ENCODE measurements around the gene LSM2. TPM values are rescaled to one million over a fixed set of nuclear protein-coding genes. Genes with fewer than 3 reads are reported as not detected.
"Not testable (repeated sequence)": the region's sequence is repeated elsewhere in the genome, so short reads cannot be mapped to it uniquely, and the experiment has no call there.

The LSM2 gene
- 16.6 and 46.9 TPM in 2 replicates for total RNA-seq

DNA sequence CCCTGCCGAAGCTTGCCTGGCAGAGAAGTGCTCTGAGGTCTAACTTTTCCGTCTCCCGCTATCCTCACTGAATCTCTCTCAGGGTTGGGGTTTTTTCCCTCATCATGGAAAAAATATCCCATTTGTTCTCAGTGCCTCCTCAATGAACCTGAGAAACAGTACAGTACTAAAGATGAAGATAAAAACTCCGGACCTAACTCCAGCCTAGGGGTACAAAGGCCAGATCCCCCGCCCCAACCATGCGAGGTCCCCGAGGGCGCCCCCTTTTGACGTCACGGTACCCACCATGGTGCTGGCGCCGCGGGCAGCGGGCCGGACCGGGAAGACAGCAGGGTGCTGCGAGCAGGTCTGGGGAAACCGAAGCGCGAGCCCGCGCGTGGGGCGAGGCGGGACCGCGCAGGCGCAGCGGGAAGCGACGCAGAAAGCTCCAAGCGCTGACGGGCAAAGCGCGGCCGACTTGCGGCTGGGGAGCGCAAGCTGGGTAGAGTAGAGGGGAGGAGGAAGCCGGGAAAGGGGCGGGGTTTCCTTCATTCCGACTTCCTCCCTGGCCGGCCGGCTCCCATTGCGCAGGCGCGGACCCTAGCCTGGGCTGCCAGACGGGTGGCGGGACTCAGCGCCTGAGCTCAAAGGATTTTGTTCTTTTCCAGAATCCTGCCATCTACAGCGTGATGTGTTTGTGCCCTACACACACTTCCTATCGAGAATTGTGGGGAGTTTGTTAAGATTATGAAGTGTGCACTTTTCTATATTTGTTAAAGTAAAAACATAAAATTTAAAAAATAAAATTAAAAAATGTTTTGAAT, at the start of gene LSM2:
Gene LSM2, minus strand, starts transcription at position 497 of the 803 bp plus-strand sequence. Its CDS starts 209 bp downstream, at position 288.
- DNase-seq (ENCODE audit: low read depth): peak; percentile 90

GRCh38 chr6:31851980-31852718, 45.4 kb upstream of the LSM2 start:
- not testable (repeated sequence) for DNase-seq (ENCODE audit: low read depth)

- DNase-seq (ENCODE audit: low read depth): peak; percentile 89
These were observed 44.7 kb upstream of the LSM2 start for GRCh38 chr6:31851485-31851832.

- DNase-seq (ENCODE audit: low read depth): no peak
These were observed 44.2 kb upstream of the LSM2 start for GRCh38 chr6:31850765-31851484.

DNA sequence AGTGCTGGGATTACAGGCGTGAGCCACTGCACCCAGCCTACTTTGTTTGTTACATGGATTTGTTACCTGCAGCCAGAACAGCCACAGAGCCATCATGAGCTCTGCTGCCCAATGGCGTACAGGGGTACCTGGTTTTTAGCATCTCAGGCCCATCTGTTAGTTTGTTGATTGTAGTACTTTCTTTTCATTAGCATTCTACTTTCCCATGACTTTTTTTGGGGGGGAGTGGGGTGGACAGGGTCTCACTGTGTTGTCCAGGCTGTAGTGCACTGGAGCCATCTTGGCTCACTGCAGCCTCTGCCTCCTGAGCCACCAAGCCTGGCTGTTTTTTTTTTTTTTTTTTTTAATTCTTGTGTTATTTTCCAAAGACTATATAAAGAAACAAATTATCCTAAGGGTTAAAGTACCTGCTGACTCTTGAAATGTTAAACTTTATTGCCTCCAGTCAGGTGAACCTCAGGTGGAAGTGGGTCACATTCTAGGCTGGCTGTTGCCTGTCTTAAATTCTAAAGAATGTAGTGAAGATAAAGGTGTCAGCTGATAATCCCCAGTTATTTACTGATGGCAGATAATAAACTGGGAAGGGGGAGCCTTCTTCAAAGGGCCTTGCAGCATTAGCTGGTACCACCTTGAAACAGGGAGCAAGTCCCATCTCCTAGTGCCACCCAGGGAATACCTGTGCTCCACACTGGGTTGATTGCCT, 40.7 kb upstream of the LSM2 start:
- no peak for DNase-seq (ENCODE audit: low read depth)

DNA sequence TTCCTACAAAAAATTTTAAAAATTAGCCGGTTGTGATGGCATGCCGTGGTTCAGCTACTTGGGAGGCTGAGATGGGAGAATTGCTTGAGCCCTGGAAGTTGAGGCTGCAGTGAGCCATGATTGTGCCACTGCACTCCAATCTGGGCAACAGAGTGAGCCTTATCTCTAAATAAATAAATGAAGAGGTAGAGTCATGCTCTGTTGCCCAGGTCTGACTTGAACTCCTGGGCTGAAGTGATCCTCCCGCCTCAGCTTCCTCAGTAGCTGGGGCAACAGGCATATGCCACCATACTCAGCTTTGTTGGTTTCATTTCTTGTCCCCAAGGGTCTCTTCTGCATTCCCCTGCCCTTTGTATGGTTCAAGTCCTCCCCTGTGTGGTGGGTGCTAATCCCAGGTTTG, 37.7 kb upstream of the LSM2 start:
- no peak for DNase-seq (ENCODE audit: low read depth)

DNA sequence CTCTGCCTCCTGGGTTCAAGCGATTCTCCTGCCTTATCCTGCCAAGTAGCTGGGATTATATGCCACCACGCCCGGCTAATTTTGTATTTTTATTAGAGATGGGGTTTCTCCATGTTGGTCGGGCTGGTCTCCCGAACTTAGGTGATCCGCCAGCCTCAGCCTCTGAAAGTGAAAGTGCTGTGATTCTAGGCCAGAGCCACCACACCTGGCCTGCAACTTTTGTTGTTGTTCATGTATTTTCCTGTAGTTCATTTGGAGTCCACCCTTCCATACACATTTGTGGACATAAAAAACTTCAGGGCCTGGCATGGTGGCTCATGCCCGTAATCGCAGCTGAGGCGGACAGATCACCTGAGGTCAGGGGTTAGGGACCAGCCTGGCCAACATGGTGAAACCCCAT, 35.3 kb upstream of the LSM2 start:
- DNase-seq (ENCODE audit: low read depth): no peak

- not testable (repeated sequence) for DNase-seq (ENCODE audit: low read depth)
These were observed 33.0 kb upstream of the LSM2 start for GRCh38 chr6:31839779-31840126.

DNA sequence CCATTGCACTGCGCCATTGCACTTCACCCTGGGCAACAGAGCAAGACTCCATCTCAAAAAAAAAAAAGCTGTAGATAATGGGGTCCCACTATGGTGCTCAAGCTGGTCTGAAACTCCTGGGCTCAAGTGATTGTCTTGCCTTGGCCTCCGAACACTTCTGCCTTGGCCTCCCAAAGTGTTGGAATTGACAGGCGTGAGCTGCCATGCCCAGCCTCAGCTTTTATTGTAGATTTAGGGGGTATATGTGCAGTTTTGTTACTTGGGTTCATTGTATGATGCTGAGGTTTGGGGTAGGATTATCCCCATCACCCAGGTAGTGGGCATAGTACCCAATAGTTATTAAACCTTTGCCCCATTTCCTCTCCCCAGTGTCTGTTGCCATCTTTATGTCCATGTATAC, 32.2 kb upstream of the LSM2 start:
- no peak for DNase-seq (ENCODE audit: low read depth)

GRCh38 chr6:31838114-31838553, 31.4 kb upstream of the LSM2 start:
- not testable (repeated sequence) for DNase-seq (ENCODE audit: low read depth)

DNA sequence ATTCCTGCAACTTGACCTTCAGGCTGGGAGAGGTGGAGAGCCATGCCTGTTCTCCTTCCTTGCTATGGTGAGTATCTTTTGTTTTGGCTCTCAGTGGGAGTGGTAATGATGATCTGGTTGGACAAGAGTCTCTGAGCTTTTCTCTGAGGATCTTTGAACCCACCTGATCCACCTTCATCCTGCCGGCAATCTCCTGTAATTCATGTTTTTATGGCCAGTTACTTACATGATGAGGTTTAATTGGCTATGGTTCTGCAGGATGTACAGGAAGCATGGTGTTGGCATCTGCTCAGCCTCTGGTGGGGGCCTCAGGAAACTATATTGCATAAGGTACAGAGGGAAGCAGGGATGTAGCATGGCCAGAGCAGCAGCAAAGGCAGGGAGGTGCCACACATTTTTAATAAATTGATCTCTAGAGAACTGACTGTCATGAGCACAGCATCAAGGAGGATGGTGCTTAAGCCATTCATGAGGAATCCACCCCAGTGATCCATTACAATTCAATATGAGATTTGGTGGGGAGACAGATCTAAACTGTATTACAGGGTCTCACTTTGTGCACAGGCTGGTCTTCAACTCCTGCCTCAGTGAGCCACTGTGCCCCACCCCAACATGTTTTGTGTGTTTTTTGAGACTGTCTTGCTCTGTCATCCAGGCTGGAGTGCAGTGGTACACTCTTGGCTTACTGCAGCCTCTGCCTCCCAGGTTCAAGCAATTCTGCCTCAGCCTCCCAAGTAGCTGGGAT, 30.8 kb upstream of the LSM2 start:
- no peak for DNase-seq (ENCODE audit: low read depth)

DNA sequence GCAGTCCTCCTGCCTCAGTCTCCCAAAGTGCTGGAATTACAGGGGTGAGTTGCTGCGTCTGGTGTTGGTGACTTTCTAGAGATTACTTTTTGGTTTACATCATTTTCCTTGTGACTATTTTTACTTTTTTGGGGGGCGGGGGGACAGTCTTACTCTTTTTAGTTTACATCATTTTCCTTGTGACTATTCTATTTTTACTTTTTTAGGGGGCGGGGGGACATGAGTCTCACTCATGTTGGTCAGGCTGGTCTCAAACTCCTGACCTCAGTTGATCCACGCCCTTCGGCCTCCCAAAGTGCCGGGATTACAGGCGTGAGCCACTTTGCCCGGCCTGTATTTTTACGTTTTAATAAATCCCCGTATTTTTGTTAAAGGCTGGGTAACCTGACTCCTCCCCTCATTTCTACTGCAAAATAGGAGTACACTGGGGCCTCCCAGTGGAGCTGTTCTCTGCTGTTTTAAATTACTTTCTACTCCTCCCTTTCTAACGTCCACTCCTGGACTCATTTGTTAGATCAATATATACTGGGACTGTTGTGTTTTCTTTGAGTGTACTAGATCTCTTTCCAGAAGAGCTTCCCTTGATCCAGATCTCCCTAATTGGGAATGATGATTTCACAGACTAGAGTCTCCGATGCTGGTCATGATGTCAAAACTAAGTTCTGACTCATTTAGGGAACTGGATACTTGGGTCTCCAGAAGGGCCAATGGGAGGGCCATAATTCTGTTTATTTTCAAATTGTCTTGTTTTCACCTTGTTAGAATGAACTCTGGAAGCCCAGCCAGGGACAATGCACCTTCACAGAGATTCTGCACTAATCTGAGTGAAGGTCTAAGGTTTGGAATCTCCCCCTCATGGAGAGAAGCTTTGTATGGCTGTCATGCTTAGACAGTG, 30.0 kb upstream of the LSM2 start:
- DNase-seq (ENCODE audit: low read depth): peak; percentile 26

DNA sequence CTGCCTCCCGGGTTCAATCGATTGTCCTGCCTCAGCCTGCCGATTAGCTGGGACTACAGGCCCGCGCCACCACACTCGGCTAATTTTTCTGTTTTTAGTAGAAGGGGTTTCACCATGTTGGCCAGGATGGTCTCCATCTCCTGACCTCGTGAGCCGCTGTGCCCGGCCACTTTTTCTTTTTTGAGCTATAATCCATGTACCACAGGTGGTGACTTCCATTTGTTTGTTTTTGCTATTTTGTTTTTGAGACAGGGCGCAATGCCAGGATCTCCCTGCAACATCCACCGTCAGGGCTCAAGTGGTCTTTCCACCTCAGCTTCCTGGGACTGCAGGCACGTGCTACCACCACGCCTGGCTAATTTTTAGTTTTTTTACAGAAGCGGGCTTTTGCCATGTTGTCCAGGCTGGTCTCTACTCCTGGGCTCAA, 29.3 kb upstream of the LSM2 start:
- no peak for DNase-seq (ENCODE audit: low read depth)

- peak; percentile 72 for DNase-seq (ENCODE audit: low read depth)
These were observed 27.8 kb upstream of the LSM2 start for GRCh38 chr6:31834367-31835250.

- no peak for DNase-seq (ENCODE audit: low read depth)
These were observed 24.8 kb upstream of the LSM2 start for GRCh38 chr6:31831350-31832215.

- DNase-seq (ENCODE audit: low read depth): no peak
These were observed 24.1 kb upstream of the LSM2 start for GRCh38 chr6:31830886-31831335.

DNA sequence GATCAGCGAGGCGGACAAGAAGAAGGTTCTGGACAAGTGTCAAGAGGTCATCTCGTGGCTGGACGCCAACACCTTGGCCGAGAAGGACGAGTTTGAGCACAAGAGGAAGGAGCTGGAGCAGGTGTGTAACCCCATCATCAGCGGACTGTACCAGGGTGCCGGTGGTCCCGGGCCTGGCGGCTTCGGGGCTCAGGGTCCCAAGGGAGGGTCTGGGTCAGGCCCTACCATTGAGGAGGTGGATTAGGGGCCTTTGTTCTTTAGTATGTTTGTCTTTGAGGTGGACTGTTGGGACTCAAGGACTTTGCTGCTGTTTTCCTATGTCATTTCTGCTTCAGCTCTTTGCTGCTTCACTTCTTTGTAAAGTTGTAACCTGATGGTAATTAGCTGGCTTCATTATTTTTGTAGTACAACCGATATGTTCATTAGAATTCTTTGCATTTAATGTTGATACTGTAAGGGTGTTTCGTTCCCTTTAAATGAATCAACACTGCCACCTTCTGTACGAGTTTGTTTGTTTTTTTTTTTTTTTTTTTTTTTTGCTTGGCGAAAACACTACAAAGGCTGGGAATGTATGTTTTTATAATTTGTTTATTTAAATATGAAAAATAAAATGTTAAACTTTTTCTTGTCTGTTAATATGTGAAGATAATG, 23.0 kb upstream of the LSM2 start:
- DNase-seq (ENCODE audit: low read depth): peak; percentile 57
